GF-D8 (cell line): Measurements from ENCODE around the gene NUDT8.
"Not testable (repeated sequence)": the region's sequence is repeated elsewhere in the genome, so short reads cannot be mapped to it uniquely, and the experiment has no call there.

Experiments used
- DNase-seq: peaks from one replicate; lab custom pipeline; 2025; lab: John Stamatoyannopoulos, UW

The NUDT8 gene

DNA sequence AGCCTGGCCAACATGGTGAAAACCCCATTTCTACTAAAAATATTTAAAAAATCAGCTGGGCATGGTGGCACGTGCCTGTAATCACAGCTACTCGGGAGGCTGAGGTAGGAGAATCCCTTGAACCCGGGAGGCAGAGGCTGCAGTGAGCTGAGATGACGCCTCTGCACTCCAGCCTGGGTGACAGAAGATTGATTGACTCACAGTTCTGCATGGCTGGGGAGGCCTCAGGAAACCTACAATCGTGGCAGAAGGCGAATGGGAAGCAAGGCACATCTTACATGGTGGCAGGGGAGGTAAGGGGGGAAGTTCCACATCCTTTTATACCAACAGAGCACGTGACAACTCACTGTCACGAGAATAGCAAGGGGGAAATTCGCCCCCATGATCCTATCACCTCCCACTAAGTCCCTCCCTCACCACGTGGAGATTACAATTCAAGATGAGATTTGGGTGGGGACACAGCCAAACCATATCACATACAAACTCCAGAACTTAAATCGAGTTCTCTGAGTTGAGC lies 40.8 kb downstream of the NUDT8 start:
- DNase-seq, result not testable (repeated sequence)

DNA sequence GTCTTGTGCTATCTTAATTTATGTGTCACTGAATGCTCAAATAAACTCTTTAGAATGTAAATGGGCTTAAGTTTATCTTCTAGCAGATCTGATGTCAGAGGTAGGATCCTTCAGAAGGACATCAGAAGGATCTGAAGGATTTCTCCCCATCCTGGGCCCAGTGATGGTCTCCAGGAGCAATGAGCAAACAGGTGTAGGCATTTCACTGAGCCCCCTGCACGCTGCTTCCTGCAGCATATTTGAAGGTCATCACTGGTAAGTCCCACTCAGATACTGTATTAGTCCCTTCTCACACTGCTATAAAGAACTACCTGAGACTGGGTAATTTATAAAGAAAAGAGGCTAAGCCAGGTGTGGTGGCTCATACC lies 41.6 kb downstream of the NUDT8 start:
- no peak for DNase-seq

DNA sequence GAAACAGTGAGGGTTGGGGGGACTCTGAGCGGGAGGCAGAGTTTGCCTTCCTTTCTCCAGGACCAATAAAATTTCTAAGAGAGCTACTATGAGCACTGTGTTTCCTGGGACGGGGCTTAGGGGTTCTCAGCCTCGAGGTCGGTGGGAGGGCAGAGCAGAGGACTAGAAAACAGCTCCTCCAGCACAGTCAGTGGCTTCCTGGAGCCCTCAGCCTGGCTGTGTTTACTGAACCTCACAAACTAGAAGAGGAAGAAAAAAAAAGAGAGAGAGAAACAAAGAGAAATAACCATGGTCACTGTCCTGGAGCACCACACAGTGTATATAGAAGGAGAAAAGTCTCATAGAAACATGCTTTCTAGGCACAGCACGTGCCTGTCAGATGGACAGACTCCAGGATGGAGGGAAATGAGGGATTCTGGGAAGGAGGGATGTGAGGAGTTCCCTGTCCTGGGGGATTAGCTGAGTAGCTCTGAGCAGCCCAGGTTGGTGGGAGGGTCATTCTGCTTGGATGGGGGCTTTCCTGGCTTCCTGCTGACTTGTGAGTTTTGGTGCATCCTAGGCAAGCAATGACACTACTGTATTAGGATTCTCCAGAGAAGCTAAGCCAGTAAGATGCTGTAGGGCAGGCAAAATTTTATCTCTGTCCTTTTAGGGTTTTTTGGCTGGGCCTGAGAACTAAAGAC lies 43.0 kb downstream of the NUDT8 start:
- no peak for DNase-seq

DNA sequence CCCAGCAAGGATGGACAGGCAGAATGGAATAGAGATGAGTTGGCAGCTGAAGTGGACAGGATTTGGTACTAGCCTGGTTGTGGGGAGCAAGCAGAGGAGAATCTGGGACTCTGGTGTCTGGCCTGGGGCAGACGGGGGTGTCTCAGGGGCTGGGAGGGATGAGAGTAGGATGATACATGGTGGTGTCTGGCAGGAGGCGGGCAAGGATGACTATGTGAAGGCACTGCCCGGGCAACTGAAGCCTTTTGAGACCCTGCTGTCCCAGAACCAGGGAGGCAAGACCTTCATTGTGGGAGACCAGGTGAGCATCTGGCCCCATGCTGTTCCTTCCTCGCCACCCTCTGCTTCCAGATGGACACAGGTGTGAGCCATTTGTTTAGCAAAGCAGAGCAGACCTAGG lies 43.8 kb downstream of the NUDT8 start:
- no peak for DNase-seq

DNA sequence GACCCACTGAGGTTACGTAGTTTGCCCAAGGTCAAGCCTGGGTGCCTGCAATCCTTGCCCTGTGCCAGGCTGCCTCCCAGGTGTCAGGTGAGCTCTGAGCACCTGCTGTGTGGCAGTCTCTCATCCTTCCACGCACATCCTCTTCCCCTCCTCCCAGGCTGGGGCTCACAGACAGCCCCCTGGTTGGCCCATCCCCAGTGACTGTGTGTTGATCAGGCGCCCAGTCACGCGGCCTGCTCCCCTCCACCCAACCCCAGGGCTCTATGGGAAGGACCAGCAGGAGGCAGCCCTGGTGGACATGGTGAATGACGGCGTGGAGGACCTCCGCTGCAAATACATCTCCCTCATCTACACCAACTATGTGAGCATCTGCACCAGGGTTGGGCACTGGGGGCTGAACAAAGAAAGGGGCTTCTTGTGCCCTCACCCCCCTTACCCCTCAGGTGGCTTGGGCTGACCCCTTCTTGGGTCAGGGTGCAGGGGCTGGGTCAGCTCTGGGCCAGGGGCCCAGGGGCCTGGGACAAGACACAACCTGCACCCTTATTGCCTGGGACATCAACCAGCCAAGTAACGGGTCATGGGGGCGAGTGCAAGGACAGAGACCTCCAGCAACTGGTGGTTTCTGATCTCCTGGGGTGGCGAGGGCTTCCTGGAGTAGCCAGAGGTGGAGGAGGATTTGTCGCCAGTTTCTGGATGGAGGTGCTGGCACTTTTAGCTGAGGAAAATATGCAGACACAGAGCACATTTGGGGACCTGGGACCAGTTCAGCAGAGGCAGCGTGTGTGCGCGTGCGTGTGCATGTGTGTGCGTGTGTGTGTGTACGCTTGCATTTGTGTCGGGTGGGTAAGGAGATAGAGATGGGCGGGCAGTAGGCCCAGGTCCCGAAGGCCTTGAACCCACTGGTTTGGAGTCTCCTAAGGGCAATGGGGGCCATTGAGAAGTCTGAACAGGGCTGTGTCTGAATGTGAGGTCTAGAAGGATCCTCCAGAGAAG lies 44.6 kb downstream of the NUDT8 start:
- no peak for DNase-seq

DNA sequence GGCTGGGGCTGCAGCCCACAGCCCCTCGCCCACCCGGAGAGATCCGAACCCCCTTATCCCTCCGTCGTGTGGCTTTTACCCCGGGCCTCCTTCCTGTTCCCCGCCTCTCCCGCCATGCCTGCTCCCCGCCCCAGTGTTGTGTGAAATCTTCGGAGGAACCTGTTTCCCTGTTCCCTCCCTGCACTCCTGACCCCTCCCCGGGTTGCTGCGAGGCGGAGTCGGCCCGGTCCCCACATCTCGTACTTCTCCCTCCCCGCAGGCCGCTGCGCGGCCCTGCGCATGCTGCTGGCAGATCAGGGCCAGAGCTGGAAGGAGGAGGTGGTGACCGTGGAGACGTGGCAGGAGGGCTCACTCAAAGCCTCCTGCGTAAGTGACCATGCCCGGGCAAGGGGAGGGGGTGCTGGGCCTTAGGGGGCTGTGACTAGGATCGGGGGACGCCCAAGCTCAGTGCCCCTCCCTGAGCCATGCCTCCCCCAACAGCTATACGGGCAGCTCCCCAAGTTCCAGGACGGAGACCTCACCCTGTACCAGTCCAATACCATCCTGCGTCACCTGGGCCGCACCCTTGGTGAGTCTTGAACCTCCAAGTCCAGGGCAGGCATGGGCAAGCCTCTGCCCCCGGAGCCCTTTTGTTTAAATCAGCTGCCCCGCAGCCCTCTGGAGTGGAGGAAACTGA lies 45.4 kb downstream of the NUDT8 start:
- peak; percentile 36 for DNase-seq

DNA sequence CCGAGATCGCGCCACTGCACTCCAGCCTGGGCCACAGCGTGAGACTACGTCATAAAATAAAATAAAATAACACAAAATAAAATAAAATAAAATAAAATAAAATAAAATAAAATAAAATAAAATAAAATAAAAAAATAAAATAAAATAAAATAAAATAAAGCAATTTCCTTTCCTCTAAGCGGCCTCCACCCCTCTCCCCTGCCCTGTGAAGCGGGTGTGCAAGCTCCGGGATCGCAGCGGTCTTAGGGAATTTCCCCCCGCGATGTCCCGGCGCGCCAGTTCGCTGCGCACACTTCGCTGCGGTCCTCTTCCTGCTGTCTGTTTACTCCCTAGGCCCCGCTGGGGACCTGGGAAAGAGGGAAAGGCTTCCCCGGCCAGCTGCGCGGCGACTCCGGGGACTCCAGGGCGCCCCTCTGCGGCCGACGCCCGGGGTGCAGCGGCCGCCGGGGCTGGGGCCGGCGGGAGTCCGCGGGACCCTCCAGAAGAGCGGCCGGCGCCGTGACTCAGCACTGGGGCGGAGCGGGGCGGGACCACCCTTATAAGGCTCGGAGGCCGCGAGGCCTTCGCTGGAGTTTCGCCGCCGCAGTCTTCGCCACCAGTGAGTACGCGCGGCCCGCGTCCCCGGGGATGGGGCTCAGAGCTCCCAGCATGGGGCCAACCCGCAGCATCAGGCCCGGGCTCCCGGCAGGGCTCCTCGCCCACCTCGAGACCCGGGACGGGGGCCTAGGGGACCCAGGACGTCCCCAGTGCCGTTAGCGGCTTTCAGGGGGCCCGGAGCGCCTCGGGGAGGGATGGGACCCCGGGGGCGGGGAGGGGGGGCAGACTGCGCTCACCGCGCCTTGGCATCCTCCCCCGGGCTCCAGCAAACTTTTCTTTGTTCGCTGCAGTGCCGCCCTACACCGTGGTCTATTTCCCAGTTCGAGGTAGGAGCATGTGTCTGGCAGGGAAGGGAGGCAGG lies 46.2 kb downstream of the NUDT8 start, which contains the start of gene GSTP1:
TSS of gene GSTP1 (plus strand) at position 566 of the 958 bp plus-strand sequence. CDS start at position 598, 32 bp downstream.
- peak; percentile 77 for DNase-seq

DNA sequence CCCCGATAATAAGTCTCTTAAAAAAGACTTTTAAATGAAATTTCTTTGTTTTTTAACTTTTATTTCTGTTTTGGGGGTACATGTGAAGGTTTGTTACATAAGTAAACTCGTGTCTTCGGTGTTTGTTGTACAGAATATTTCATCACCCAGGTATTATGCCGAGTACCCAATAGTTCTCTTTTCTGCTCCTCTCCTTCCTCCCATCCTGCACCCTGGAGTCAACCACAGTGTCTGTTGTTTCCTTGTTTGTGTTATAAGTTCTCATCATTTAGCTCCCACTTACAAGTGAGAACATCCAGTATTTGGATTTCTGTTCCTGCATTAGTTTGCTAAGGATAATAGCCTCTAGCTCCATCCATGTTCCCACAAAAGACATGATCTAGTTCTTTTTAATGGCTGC lies 47.7 kb downstream of the NUDT8 start:
- no peak for DNase-seq

DNA sequence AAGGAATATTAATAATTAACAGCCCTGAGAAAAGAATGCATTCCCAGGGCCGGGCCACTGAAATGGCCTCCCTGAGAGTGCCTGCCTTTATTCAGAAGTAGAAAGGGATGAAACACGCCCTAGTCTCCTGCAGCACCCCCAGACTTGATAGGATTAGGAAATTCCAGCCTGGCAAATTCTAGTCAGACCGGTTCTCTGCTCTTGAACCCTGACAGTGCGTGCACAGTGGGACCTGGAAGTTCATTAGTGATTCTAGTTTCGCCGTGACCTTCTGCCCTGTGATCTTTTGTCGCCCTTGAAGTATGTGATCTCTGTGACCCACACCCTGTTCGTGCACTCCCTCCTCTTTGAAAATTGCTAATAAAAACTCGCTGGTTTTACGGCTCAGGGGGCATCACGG lies 48.3 kb downstream of the NUDT8 start:
- no peak for DNase-seq

DNA sequence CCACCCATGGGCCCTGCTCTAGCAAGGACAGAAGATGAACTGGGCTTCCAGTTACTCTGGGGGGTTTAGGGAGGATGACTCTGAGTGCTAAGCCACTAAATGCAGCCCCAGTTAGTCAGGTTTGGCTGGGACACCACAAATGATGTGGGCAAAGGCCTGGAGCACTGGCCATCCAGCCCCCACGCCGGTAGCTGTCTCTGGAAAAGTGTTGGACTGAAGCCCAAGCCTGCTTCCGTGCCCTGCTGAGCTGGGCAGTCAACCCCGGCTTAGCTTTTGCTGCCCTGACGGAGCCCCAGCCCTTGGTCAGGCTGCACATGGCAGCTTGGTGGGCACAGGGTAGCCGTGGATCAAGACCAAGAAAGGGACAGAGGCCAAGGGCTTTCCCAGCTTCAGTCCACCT lies 51.8 kb downstream of the NUDT8 start:
- DNase-seq, result no peak
